AG04450 (cell line): ENCODE results near the gene TMEM214. TPM values are rescaled to one million over a fixed set of nuclear protein-coding genes. Genes with fewer than 3 reads are reported as not detected.

Experiments
- CTCF ChIA-PET: fragments of 300-600, 350-600 bp; formaldehyde crosslinking; extraction: SDS; loops from one replicate; lab custom pipeline; 2022; ENCODE audit warnings: antibody characterized with exemption, inconsistent platforms; lab: Charles Lee
- POLR2A ChIA-PET: fragments of 350-600 bp; formaldehyde crosslinking; extraction: SDS; loops from one replicate; lab custom pipeline; 2021; ENCODE audit warnings: antibody characterized with exemption, inconsistent platforms; lab: Yijun Ruan, JAX
- DNase-seq: peaks from one replicate; pipeline ENCODE4 v3.0.0-alpha.2; 2011; ENCODE audit warnings: low read depth, low spot score
- H3K27ac ChIP-seq: one replicate; pipeline ENCODE4 v1.5.1; 2012; ENCODE audit warnings: low read depth, low read length, control low read depth
- H3K27me3 ChIP-seq: one replicate; pipeline ENCODE4 v1.6.0; 2012; ENCODE audit warnings: low read length; ENCODE audit not compliant: control insufficient read depth, insufficient read depth
- H3K4me3 ChIP-seq: 2 replicates; pipeline ENCODE4 v1.5.1; 2011; ENCODE audit warnings: mild to moderate bottlenecking, low read depth, low read length, control low read depth
- H3K9me3 ChIP-seq: 2 replicates; pipeline ENCODE4 v1.5.1; 2012; ENCODE audit warnings: low read length; ENCODE audit not compliant: control insufficient read depth, insufficient read depth
- CTCF ChIP-seq: IDR thresholded peaks from 2 replicates; pipeline ENCODE4 v1.5.1; 2011; ENCODE audit warnings: low read depth, low read length, control low read depth, inconsistent platforms
- polyA plus RNA-seq: library from polyadenylated mRNA; depleted of rRNA; stranded (reverse); fragments of >200 nt; gene quantifications from 2 replicates; pipeline ENCODE4 v1.2.3, GENCODE V29; 2011

Gene TMEM214
- polyA plus RNA-seq, 1 experiment, result 121 TPM

GRCh38 chr2:27019931-27020855 is 12.6 kb upstream of the TMEM214 start:
- Histone ChIP-seq H3K9me3 (no peaks in the 10 kb centered on the region), H3K27me3 (no peaks in the 10 kb centered on the region), H3K27ac (no peak overlapping the region), H3K4me3 (no peak overlapping the region)
- TF ChIP-seq CTCF, result no peak
- ChIA-PET CTCF (interaction anchor here (6.2 to 6.4 kb wide), 2 partner anchors 58 to 175 kb away, joined by 147 to 250 read pairs; partner anchors contain the start of gene DPYSL5), POLR2A (no interaction called here)
- DNase-seq, result no peak

- ChIA-PET POLR2A (no interaction called here), CTCF (interaction anchor here (1.0 kb wide), 1 partner anchor 60 kb away, joined by 3 read pairs; no protein-coding TSS in a partner anchor)
- H3K4me3 ChIP-seq, result no peak overlapping the region
- H3K9me3 ChIP-seq, result no peaks in the 10 kb centered on the region
- no peak for TF ChIP-seq CTCF
- H3K27ac ChIP-seq, result peak overlapping the region; percentile 11
- no peak for DNase-seq
- H3K27me3 ChIP-seq, result no peaks in the 10 kb centered on the region
These were observed 11.3 kb upstream of the TMEM214 start for GRCh38 chr2:27021253-27022049.

- ChIA-PET POLR2A (no interaction called here), CTCF (interaction anchor here (0.6 kb wide), 1 partner anchor 11 kb away, joined by 3 read pairs; no protein-coding TSS in a partner anchor)
- no peak for DNase-seq
- H3K9me3 ChIP-seq, result no peaks in the 10 kb centered on the region
- H3K27me3 ChIP-seq, result no peaks in the 10 kb centered on the region
- TF ChIP-seq CTCF, result no peak
- H3K4me3 ChIP-seq, result no peak overlapping the region
- no peak overlapping the region for H3K27ac ChIP-seq
These were observed 9.0 kb upstream of the TMEM214 start for GRCh38 chr2:27023740-27024139.

GRCh38 chr2:27024188-27024587 is 8.6 kb upstream of the TMEM214 start:
- no peak overlapping the region for H3K27ac ChIP-seq
- CTCF ChIA-PET, result interaction anchor here (0.6 to 1.0 kb wide), 3 partner anchors 8 to 62 kb away, joined by 3 to 4 read pairs (median 3); no protein-coding TSS in a partner anchor
- TF ChIP-seq CTCF, result 0 out of 2 replicates have a peak, but pooled peaks have one; percentile 5
- no peaks in the 10 kb centered on the region for H3K27me3 ChIP-seq
- POLR2A ChIA-PET, result no interaction called here
- H3K9me3 ChIP-seq, result no peaks in the 10 kb centered on the region
- DNase-seq, result no peak
- H3K4me3 ChIP-seq, result no peak overlapping the region
